Activated CD4-positive, alpha-beta T cell treated with anti-CD3 and anti-CD28 coated beads for 36 hours (primary cell): ENCODE data around the gene CTNND2. TPM values are rescaled to one million over a fixed set of nuclear protein-coding genes. Genes with fewer than 3 reads are reported as not detected.
"Not testable (repeated sequence)": the region's sequence is repeated elsewhere in the genome, so short reads cannot be mapped to it uniquely, and the experiment has no call there.

Experiments used
- ATAC-seq: fragments of 200-7000 bp; cut with Tn5 transposase; one replicate; pipeline ENCODE4 v1.10.0; 2021; ENCODE audit warnings: mild to moderate bottlenecking, moderate library complexity
- CTCF ChIA-PET: fragments of 350-600 bp; sonication (Branson Sonifier 250); formaldehyde crosslinking; loops from one replicate; lab custom pipeline; 2021; ENCODE audit warnings: antibody characterized with exemption; lab: Charles Lee
- POLR2A ChIA-PET: fragments of 350-600 bp; sonication (Branson Sonifier 250); formaldehyde crosslinking; loops from one replicate; lab custom pipeline; 2021; ENCODE audit warnings: antibody characterized with exemption, inconsistent platforms; lab: Charles Lee
- DNase-seq: peaks from one replicate; pipeline ENCODE4 v3.0.0-alpha.2; 2020
- H3K27ac Mint-ChIP-seq: one replicate; pipeline ENCODE4 v1.8.0; 2021; ENCODE audit warnings: mixed read lengths
- H3K27me3 Mint-ChIP-seq: one replicate; pipeline ENCODE4 v1.8.0; 2021; ENCODE audit warnings: mixed read lengths
- H3K36me3 Mint-ChIP-seq: one replicate; pipeline ENCODE4 v1.8.0; 2021; ENCODE audit warnings: low read depth, mixed read lengths
- H3K4me1 Mint-ChIP-seq: one replicate; pipeline ENCODE4 v1.8.0; 2021; ENCODE audit warnings: mixed read lengths
- H3K4me3 Mint-ChIP-seq: one replicate; pipeline ENCODE4 v1.8.0; 2021; ENCODE audit warnings: mild to moderate bottlenecking, moderate library complexity, mixed read lengths
- H3K9me3 Mint-ChIP-seq: one replicate; pipeline ENCODE4 v1.8.0; 2021; ENCODE audit warnings: low read depth, mixed read lengths
- intact Hi-C, 2 experiments: fragments of 100-400 bp; cut with DNase I in 1 of 2; cut with micrococcal nuclease in 1 of 2; formaldehyde crosslinking; loops; one replicate each; pipeline versions ENCODE4 v1.14.2 to v1.15.1; 2022 to 2024; cut with DNase I, micrococcal nuclease
- total RNA-seq, 2 experiments: library from RNA; stranded (reverse); gene quantifications; one replicate each; pipeline ENCODE4 v1.2.3, GENCODE V29; 2021

Gene CTNND2
- total RNA-seq, 2 experiments from 2014 or later: not detected

DNA sequence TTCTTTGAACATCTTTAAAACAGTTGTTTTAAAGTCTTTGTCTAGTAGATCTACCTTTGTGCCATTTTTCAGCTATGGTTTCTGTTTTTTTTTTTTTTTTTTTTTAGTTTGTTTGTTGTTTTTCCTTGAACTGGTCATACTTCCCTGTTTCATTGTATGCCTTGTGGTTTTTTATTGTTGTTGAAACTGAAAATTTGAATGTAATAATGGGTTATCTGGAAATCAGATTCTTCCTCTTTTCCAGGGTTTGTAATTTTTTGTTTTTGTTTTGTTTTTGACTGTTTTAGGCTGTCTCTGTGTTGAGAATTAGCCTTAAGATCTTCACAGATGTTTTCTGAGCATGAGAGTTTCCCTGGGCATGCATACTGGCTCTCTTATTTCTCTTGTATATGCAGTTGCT, 873.6 kb downstream of the CTNND2 start:
- no peak for ATAC-seq
- H3K36me3 Mint-ChIP-seq: no peaks in the 10 kb centered on the region
- ChIA-PET CTCF (no interaction called here), POLR2A (no interaction called here)
- no peaks in the 10 kb centered on the region for H3K4me1 Mint-ChIP-seq
- H3K4me3 Mint-ChIP-seq: no peak overlapping the region
- intact Hi-C loops: no loop called here
- peaks cover 5% of the 10 kb centered on the region for H3K27me3 Mint-ChIP-seq
- H3K27ac Mint-ChIP-seq: no peak overlapping the region
- no peak for DNase-seq
- H3K9me3 Mint-ChIP-seq: peaks cover 9% of the 10 kb centered on the region

DNA sequence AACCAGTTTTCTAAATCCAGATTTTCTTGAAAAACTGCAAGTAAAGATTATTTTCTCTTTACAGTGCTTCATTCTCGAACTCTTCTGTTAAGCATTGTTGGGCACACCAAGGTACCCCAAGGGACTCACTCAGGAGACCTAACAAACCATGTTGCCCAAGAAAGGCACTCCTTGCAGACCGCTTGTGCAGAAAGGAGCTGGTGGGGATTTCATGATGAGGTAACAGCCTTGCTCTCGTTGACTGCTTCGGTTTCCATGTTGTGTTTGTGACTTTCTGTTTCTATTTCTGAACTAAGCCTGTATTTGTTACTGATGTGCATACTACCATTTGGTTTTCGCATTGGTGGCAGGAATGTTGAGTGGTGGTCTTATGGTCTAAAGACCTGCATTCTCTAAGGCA, 876.6 kb downstream of the CTNND2 start:
- Mint-ChIP-seq H3K9me3 (peaks cover 9% of the 10 kb centered on the region), H3K4me1 (no peaks in the 10 kb centered on the region), H3K4me3 (no peak overlapping the region), H3K27me3 (peaks cover 5% of the 10 kb centered on the region), H3K36me3 (no peaks in the 10 kb centered on the region), H3K27ac (no peak overlapping the region)
- ChIA-PET CTCF (no interaction called here), POLR2A (no interaction called here)
- intact Hi-C loops: no loop called here
- ATAC-seq (no peak), DNase-seq (no peak)

DNA sequence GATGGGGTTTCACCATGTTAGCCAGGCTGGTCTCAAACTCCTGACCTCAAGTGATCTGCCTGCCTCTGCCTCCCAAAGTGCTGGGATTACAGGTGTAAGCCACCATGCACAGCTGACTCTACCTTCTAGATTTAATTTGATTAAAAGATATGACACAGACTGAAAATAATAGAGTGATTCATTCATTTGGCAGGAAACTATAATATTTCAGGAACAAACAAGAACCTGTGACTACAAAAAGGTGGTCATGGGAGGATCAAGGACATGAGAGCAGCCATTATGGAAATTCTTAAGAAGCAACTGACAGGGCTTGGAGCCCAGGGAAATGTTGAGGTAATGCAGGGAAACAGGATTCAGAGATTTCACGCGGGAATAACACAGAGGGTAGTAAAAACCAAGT, 877.7 kb downstream of the CTNND2 start:
- Mint-ChIP-seq H3K36me3 (no peaks in the 10 kb centered on the region), H3K4me1 (no peaks in the 10 kb centered on the region), H3K27ac (no peak overlapping the region), H3K27me3 (peaks cover 5% of the 10 kb centered on the region), H3K4me3 (no peak overlapping the region), H3K9me3 (peaks cover 9% of the 10 kb centered on the region)
- intact Hi-C loops: no loop called here
- POLR2A ChIA-PET: no interaction called here
- DNase-seq (no peak), ATAC-seq (no peak)
- CTCF ChIA-PET: no interaction called here

DNA sequence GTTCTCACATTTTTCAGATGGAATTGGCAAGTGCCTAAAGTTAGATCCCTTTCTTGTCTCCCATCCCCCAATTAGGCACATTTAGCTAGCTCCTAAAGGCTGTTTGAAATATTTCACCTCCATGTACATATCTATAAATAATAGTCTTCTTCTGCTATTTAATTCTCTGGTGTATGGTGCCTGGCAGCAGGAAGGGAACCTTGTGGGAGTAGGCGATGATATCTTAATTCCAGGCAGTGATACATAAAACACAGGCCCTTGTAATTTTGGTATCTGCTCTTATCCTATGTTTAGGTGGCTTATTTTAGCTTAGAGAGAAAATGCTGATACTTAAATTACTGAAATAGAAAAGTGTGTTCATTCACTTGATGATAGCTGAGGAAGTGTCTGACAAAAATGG, 880.3 kb downstream of the CTNND2 start:
- no peak for DNase-seq
- Mint-ChIP-seq H3K27me3 (peaks cover 2% of the 10 kb centered on the region), H3K27ac (no peak overlapping the region), H3K36me3 (no peaks in the 10 kb centered on the region), H3K4me3 (no peak overlapping the region), H3K4me1 (no peaks in the 10 kb centered on the region), H3K9me3 (no peaks in the 10 kb centered on the region)
- ATAC-seq: no peak
- ChIA-PET CTCF (no interaction called here), POLR2A (no interaction called here)
- intact Hi-C loops: no loop called here

DNA sequence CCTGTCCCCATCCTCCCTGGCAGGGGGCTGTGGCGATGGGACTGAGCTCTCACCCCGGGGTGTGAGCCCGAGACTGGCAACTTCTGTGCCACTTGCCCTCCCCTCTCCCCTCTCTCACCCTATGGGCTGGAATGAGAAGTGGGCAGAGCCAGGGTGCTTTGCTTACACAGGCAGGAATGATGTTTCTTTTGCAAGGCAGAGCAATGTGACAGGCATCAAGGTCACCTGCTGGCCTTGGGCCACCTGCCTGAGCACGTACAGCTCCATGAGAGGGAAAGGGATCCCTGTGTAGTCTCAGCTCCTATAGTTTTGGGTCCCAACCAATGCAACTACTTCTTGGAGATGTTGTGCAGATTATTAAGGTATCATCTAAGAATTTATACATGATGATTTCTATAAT, 890.5 kb downstream of the CTNND2 start:
- H3K4me3 Mint-ChIP-seq: no peak overlapping the region
- H3K4me1 Mint-ChIP-seq: no peaks in the 10 kb centered on the region
- no peak for DNase-seq
- H3K27me3 Mint-ChIP-seq: no peaks in the 10 kb centered on the region
- CTCF ChIA-PET: no interaction called here
- ATAC-seq: no peak
- H3K9me3 Mint-ChIP-seq: no peaks in the 10 kb centered on the region
- H3K36me3 Mint-ChIP-seq: no peaks in the 10 kb centered on the region
- intact Hi-C loops: no loop called here
- no peak overlapping the region for H3K27ac Mint-ChIP-seq
- POLR2A ChIA-PET: no interaction called here

DNA sequence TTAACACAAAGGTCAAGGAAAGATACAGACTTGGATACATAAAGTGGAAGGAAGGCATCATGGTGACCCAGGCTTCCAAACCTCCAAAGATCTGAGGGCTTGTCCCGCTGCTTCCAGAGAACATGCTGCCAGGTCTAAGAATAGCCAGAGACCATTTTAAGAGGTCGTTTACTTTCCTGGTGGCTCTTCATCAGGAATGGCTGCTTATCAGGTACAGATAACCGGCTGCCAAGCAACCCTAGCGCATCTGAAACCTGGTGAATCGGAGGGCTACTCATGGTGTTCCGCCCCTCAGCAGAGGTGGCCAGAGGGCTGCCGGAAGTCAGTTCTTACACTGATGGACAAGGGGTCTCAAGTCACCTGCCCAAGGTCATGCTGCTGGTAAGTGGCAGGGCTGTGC, 892.0 kb downstream of the CTNND2 start:
- Mint-ChIP-seq H3K4me3 (no peak overlapping the region), H3K9me3 (peaks cover 2% of the 10 kb centered on the region), H3K4me1 (no peaks in the 10 kb centered on the region), H3K27me3 (no peaks in the 10 kb centered on the region), H3K27ac (no peak overlapping the region), H3K36me3 (no peaks in the 10 kb centered on the region)
- intact Hi-C loops: no loop called here
- ATAC-seq: no peak
- DNase-seq: no peak
- ChIA-PET CTCF (no interaction called here), POLR2A (no interaction called here)

DNA sequence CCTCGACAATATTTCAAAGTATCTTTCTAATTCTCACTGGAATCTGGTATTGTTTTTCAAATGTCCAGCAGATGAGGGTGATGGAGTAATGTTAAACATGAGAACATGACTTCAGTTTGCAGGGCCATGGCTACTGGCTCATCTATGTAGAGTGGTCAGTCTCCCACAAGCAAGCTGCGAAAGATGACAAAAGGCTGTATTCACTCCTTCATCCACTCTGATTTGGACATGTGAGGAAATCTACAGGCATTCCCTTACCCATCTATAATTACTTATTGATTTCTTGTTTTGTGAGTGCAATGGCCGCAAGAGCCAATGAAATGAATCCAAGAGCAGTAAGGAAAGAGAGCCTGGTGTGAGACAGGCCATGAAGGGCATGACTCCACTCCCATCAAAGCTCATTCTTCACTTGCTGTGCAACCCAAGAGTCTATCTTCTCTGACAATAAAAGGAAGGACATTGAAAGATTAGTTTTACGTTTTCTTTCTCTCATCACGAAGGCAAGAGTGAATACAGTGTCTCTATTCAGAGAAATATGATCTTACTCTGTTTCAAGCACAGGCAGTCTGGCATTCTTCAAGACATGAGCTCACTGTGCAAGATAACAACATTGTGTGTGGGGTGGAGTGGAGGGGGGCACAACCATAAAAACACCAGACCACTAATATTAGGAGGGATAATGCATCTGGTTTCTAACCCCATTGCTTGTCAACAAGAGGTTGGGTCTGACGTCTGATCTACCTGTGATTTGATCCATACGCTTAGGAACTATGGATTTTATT, 893.6 kb downstream of the CTNND2 start:
- H3K4me3 Mint-ChIP-seq: no peak overlapping the region
- ATAC-seq: no peak
- DNase-seq: no peak
- ChIA-PET CTCF (no interaction called here), POLR2A (no interaction called here)
- H3K36me3 Mint-ChIP-seq: no peaks in the 10 kb centered on the region
- intact Hi-C loops: no loop called here
- no peaks in the 10 kb centered on the region for H3K27me3 Mint-ChIP-seq
- H3K27ac Mint-ChIP-seq: no peak overlapping the region
- H3K4me1 Mint-ChIP-seq: no peaks in the 10 kb centered on the region
- peaks cover 2% of the 10 kb centered on the region for H3K9me3 Mint-ChIP-seq

DNA sequence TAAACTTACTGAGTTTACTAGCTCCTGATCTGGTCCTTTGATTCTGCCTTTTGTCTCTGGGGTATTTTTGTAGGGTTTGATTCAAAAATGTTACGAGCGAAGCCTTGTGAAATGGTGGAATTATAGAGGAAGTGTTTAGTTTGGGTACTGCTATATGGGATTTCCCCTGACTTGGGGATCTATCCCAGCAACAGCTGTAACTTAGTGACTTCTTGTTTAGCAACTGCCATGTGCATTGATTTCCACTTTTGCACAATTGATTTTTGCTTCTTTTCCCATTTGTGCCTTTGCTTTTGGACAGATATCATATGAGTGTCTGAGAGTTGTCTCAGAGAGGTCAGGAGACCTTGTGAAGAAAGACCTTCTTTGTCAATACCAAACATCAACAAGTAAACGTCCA, 894.7 kb downstream of the CTNND2 start:
- intact Hi-C loops: no loop called here
- H3K36me3 Mint-ChIP-seq: no peaks in the 10 kb centered on the region
- H3K4me3 Mint-ChIP-seq: no peak overlapping the region

DNA sequence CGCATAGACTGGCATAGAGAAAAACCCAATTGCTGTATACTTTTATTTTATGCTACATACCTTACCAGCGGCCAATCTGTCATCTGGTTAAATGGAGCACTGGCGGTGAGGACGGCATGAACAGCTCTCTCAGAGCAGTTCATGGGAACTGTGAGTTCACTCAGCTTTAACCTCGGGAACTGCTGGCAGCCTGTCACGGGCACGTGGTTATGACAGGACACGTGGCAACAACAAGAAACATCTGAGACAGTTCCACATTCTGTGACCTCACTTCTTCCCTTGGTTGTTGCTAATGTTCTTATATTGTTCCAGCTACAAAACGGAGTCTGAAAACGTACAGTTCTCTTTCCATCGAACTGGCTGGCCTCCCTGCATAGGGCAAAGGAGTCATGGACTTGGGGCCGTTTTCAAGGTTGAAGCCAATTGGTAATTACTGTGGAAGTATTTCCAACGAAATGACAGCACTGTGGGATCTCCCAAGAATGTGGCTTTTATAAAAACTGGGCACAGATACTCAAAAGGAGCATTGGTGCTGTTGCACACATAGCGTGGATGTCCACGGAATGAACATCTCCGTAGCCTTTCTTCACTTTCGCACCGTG, 896.9 kb downstream of the CTNND2 start:
- CTCF ChIA-PET: no interaction called here
- POLR2A ChIA-PET: no interaction called here
- no peak for ATAC-seq

More for the DNA sequence above, 894.7 kb downstream of the CTNND2 start:
- POLR2A ChIA-PET: no interaction called here
- CTCF ChIA-PET: no interaction called here
- DNase-seq (no peak), ATAC-seq (no peak)
- no peaks in the 10 kb centered on the region for H3K4me1 Mint-ChIP-seq
- no peaks in the 10 kb centered on the region for H3K27me3 Mint-ChIP-seq
- peaks cover 2% of the 10 kb centered on the region for H3K9me3 Mint-ChIP-seq
- no peak overlapping the region for H3K27ac Mint-ChIP-seq

DNA sequence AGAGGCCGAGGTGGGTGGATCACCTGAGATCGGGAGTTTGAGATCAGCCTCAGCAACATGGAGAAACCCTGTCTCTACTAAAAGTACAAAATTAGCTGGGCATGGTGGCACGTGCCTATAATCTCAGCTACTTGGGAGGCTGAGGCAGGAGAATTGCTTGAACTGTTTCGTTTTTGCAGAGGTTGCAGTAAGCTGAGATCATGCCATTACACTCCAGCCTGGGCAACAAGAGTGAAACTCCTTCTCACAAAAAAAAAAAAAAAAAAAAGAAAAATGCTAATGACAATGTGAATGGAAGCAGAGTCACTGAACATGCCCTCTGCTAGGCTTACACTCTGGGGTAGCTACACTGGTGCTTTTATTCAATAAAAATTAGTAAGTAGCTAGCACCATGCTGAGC, 899.7 kb downstream of the CTNND2 start:
- H3K9me3 Mint-ChIP-seq, H3K36me3 Mint-ChIP-seq, ATAC-seq, intact Hi-C loops, H3K27me3 Mint-ChIP-seq, DNase-seq, H3K27ac Mint-ChIP-seq, H3K4me1 Mint-ChIP-seq, H3K4me3 Mint-ChIP-seq, POLR2A ChIA-PET: not testable (repeated sequence)
- CTCF ChIA-PET: interaction anchor here (0.6 kb wide), 1 partner anchor 975 kb away, joined by 3 read pairs; no protein-coding TSS in a partner anchor

More for the DNA sequence above, 896.9 kb downstream of the CTNND2 start:
- no peak overlapping the region for H3K27ac Mint-ChIP-seq
- H3K36me3 Mint-ChIP-seq: no peaks in the 10 kb centered on the region
- H3K27me3 Mint-ChIP-seq: peaks cover 2% of the 10 kb centered on the region
- DNase-seq: no peak
- intact Hi-C loops: no loop called here
- peaks cover 2% of the 10 kb centered on the region for H3K9me3 Mint-ChIP-seq
- no peaks in the 10 kb centered on the region for H3K4me1 Mint-ChIP-seq
- no peak overlapping the region for H3K4me3 Mint-ChIP-seq

DNA sequence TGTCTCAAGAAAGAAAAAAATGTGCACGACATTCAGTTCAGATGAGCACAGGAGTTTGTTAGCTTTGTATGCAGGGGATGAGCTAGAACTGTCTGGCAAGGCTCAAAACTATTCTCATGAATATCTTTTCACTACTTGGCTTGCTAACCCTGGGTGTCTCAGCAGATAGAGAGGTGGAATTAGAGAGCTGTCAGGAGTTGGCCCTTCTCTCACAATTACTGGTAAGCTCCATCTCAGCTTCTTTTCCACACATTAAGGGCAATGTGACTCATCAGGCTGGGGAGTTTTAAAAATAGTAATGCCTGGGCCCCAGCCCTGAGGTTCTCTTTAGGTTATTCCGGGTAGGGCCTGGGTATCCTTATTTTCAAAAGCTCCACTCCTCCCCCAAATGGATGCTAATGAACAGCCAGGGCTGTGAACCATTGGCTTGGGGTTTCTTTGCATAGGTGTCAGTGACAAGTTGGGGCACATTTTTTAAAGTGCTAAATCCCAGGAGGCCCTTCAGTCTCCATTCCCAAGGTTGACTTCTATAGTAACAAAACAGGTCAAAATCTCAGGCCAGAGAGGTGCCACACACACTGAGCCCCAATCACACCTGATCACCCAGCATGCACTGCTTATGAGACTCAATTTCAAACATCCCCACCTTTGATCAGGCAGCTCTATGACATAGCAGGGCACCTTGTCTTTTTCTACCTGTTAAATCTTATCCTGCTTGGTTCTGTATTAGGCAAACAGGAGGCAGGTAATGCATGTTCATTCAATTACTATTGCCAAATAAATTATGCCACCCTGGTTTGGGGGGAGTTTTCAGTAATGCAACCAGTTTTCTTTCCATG, 903.5 kb downstream of the CTNND2 start:
- Mint-ChIP-seq H3K27me3 (peaks cover 5% of the 10 kb centered on the region), H3K36me3 (no peaks in the 10 kb centered on the region), H3K27ac (no peak overlapping the region), H3K4me3 (no peak overlapping the region), H3K9me3 (no peaks in the 10 kb centered on the region), H3K4me1 (no peaks in the 10 kb centered on the region)
- DNase-seq (no peak), ATAC-seq (no peak)
- CTCF ChIA-PET: interaction anchor here (0.8 kb wide), 2 partner anchors 13 to 178 kb away, joined by 3 read pairs; no protein-coding TSS in a partner anchor
- POLR2A ChIA-PET: no interaction called here
- intact Hi-C loops: no loop called here
